GM12878 (cell line): ENCODE data around the gene LPGAT1. TPM values are rescaled to one million over a fixed set of nuclear protein-coding genes. Genes with fewer than 3 reads are reported as not detected.

Experiments
- ATAC-seq: fragments of 200-7000 bp; cut with Tn5 transposase; 3 replicates; pipeline ENCODE4 v1.9.1; 2020; ENCODE audit warnings: mild to moderate bottlenecking, moderate library complexity
- BruUV-seq: library from RNA; stranded (reverse); fragments of 400-500 nt; replicated peaks from 2 replicates; lab custom pipeline; 2021; lab: Mats Ljungman, UMichigan
- CTCF ChIA-PET: fragments of 300-600 bp; sonication (Branson Sonifier 250); formaldehyde crosslinking; extraction: SDS; loops from one replicate; lab custom pipeline; 2021; ENCODE audit warnings: inconsistent platforms; lab: Yijun Ruan, JAX
- POLR2A ChIA-PET: fragments of 350-600 bp; formaldehyde crosslinking; extraction: SDS; loops from one replicate; lab custom pipeline; 2021; ENCODE audit warnings: inconsistent platforms; lab: Charles Lee
- RAD21 ChIA-PET: fragments of 300-600 bp; sonication (Branson Sonifier 250); formaldehyde crosslinking; loops from one replicate; lab custom pipeline; 2023; ENCODE audit warnings: antibody characterized with exemption; ENCODE audit not compliant: unreplicated experiment; lab: Charles Lee
- SMC1A ChIA-PET: fragments of 300-600 bp; sonication (Branson Sonifier 250); formaldehyde crosslinking; loops from one replicate; lab custom pipeline; 2023; ENCODE audit not compliant: unreplicated experiment, uncharacterized antibody; lab: Charles Lee
- DNase-seq: peaks from one replicate; pipeline ENCODE4 v3.0.0-alpha.2; 2011; ENCODE audit warnings: low read depth, low spot score
- FAIRE-seq: peaks from 3 replicates; lab custom pipeline; 2011; peaks lifted over from hg19 to GRCh38; lab: Jason Lieb, UNC
- H2AFZ ChIP-seq: 2 replicates; pipeline ENCODE4 v1.6.0; 2011; ENCODE audit warnings: low read depth, low read length, control low read depth; ENCODE audit not compliant: control insufficient read depth
- H3K27ac ChIP-seq: 2 replicates; pipeline ENCODE4 v1.5.1; 2011; ENCODE audit warnings: control low read depth; ENCODE audit not compliant: control insufficient read depth, insufficient read depth
- H3K27me3 ChIP-seq, 2 experiments: replicated peaks in 1 of 2; 2 replicates each; pipeline versions ENCODE4 v1.6.0 to v1.6.1; 2011; ENCODE audit warnings: low read length in 1 of 2; ENCODE audit not compliant: control insufficient read depth in 2 of 2, insufficient read depth in 2 of 2
- H3K36me3 ChIP-seq, 2 experiments: 2 replicates each; pipeline ENCODE4 v1.5.1; 2011; ENCODE audit warnings: low read length in 1 of 2; ENCODE audit not compliant: control insufficient read depth in 2 of 2, insufficient read depth in 2 of 2
- H3K4me1 ChIP-seq: 2 replicates; pipeline ENCODE4 v1.6.1; 2011; ENCODE audit warnings: mild to moderate bottlenecking, low read length, moderate library complexity, mixed read lengths; ENCODE audit not compliant: control insufficient read depth, insufficient read depth
- H3K4me2 ChIP-seq: 2 replicates; pipeline ENCODE4 v1.6.0; 2011; ENCODE audit warnings: control low read depth; ENCODE audit not compliant: control insufficient read depth, insufficient read depth
- H3K4me3 ChIP-seq: fragments of 200-600 bp; sonication (generic); 2 replicates; pipeline ENCODE4 v1.5.1; 2016
- H3K79me2 ChIP-seq: 2 replicates; pipeline ENCODE4 v1.6.0; 2011; ENCODE audit warnings: low read length; ENCODE audit not compliant: control insufficient read depth, insufficient read depth
- H3K9ac ChIP-seq: 2 replicates; pipeline ENCODE4 v1.8.0; 2011; ENCODE audit warnings: low read length, control low read depth, mixed read lengths; ENCODE audit not compliant: control insufficient read depth, insufficient read depth
- H3K9me3 ChIP-seq: replicated peaks from 3 replicates; pipeline ENCODE4 v1.5.1; 2011; ENCODE audit warnings: mild to moderate bottlenecking, low read length; ENCODE audit not compliant: control insufficient read depth, insufficient read depth
- H4K20me1 ChIP-seq: 2 replicates; pipeline ENCODE4 v1.6.0; 2011; ENCODE audit not compliant: control insufficient read depth, insufficient read depth
- CREB1 ChIP-seq: IDR thresholded peaks from 2 replicates; pipeline ENCODE4 v1.6.1; 2012; ENCODE audit warnings: low read depth, mild to moderate bottlenecking, inconsistent platforms
- ESRRA ChIP-seq: IDR thresholded peaks from 2 replicates; pipeline ENCODE4 v1.6.1; 2012; ENCODE audit warnings: mild to moderate bottlenecking, low read length, improper control_type of control experiment
- IRF3 ChIP-seq: fragments of 450-650 bp; IDR thresholded peaks from 2 replicates; pipeline ENCODE4 v1.6.1; 2014; ENCODE audit warnings: mild to moderate bottlenecking
- JUNB ChIP-seq: IDR thresholded peaks from 2 replicates; pipeline ENCODE4 v1.6.1; 2016; ENCODE audit warnings: antibody characterized with exemption, mild to moderate bottlenecking
- MEF2A ChIP-seq: IDR thresholded peaks from 2 replicates; pipeline ENCODE4 v1.6.1; 2011; ENCODE audit warnings: low read depth, mild to moderate bottlenecking, low read length, moderate library complexity; ENCODE audit not compliant: insufficient read depth
- NR2C1 ChIP-seq: fragments of 450-650 bp; IDR thresholded peaks from 2 replicates; pipeline ENCODE4 v1.6.1; 2017; ENCODE audit warnings: antibody characterized with exemption, mild to moderate bottlenecking, moderate library complexity
- POLR2AphosphoS5 ChIP-seq: IDR thresholded peaks from 2 replicates; pipeline ENCODE4 v1.6.1; 2011; ENCODE audit warnings: mild to moderate bottlenecking, low read length, inconsistent platforms
- YY1 ChIP-seq: IDR thresholded peaks from 2 replicates; pipeline ENCODE4 v1.6.1; 2011; ENCODE audit warnings: low read depth, mild to moderate bottlenecking, low read length
- WGBS: methylation state at CpG from one replicate; pipeline ENCODE4 v1.1.6; 2016; ENCODE audit warnings: low lambda C conversion rate; ENCODE audit not compliant: insufficient replicate concordance, insufficient coverage; ENCODE audit errors: missing lambda C conversion rate; 5-methylcytosine and 5-hydroxymethylcytosine counted together
- in situ Hi-C: fragments of 300-500 bp; cut with MboI; formaldehyde crosslinking; loops from 9 replicates; pipeline ENCODE4 v1.14.3; 2018; ENCODE audit warnings: mixed read lengths
- intact Hi-C: fragments of 100-400 bp; cut with micrococcal nuclease; formaldehyde crosslinking; loops from one replicate; pipeline ENCODE4 v1.14.2; 2022; ENCODE audit not compliant: unreplicated experiment
- polyA plus RNA-seq, 11 experiments: library from polyadenylated mRNA; depleted of rRNA in 4 of 11; unstranded in 6 of 11; stranded (reverse) in 5 of 11; fragments of >200 nt; fragmentation: Nextera tagmentation in 4 of 11; fragmentation: Illumina TruSeq in 1 of 11; extraction: Ambion mirVana in 4 of 11; extraction: Trizol in 1 of 11; gene quantifications; 1 replicate in 1 of 11; 2 replicates in 10 of 11; pipeline versions ENCODE4 v1.2.1 to v1.2.3, GENCODE V29; 2011 to 2016; ENCODE audit warnings: inconsistent platforms in 2 of 11, missing spikeins in 2 of 11, low read depth in 1 of 11
- total RNA-seq, 4 experiments: library from RNA; depleted of rRNA in 3 of 4; stranded (reverse); fragments of >200 nt in 3 of 4; fragmentation: Illumina TruSeq in 1 of 4; extraction: Trizol in 1 of 4; gene quantifications; 2 replicates each; pipeline versions ENCODE4 v1.2.1 to v1.2.3, GENCODE V29; 2013 to 2021
- TF ChIP-seq, protein P1 (sequence below): fragments of 450-650 bp; conservative IDR thresholded peaks from 2 replicates; pipeline ENCODE4 v1.6.1; 2017; ENCODE audit warnings: mild to moderate bottlenecking, moderate library complexity

LPGAT1 gene
- total and polyA plus RNA-seq, 10 of the 15 experiments (the other 5 are each of a cell fraction or from before 2014, with no cell fraction given): 5.8 to 40.6 (median 19.2) TPM

- TF ChIP-seq, protein P1, sequence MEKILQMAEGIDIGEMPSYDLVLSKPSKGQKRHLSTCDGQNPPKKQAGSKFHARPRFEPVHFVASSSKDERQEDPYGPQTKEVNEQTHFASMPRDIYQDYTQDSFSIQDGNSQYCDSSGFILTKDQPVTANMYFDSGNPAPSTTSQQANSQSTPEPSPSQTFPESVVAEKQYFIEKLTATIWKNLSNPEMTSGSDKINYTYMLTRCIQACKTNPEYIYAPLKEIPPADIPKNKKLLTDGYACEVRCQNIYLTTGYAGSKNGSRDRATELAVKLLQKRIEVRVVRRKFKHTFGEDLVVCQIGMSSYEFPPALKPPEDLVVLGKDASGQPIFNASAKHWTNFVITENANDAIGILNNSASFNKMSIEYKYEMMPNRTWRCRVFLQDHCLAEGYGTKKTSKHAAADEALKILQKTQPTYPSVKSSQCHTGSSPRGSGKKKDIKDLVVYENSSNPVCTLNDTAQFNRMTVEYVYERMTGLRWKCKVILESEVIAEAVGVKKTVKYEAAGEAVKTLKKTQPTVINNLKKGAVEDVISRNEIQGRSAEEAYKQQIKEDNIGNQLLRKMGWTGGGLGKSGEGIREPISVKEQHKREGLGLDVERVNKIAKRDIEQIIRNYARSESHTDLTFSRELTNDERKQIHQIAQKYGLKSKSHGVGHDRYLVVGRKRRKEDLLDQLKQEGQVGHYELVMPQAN: no peak
- TF ChIP-seq CREB1: no peak
- TF ChIP-seq POLR2AphosphoS5: no peak
- no peak for TF ChIP-seq JUNB
- TF ChIP-seq IRF3: no peak
- no peak for TF ChIP-seq NR2C1
- TF ChIP-seq, all 136 proteins: peak for 0
Measured at GRCh38 chr1:211783266-211783665, 47.3 kb downstream of the LPGAT1 start (continued).

DNA sequence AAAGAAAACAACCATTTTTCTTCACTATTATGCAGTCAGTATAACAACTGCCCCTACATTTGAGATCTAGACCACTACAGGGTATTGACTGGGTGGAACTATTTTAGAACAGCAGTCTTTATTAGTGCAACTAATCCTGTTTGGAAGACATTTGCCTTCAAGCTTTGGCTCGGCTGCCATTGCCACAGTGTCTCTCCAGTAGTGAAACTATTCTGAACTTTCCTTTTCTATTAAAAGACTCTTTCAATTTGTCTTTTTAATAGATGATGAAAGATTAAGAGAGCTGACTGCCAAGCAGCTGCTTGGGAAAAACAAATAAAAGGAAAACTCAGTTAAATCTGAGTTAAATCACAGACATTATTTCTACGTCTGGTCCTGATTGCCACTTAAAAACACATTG, 49.3 kb downstream of the LPGAT1 start:
- SMC1A ChIA-PET: interaction anchor here (0.7 to 3.4 kb wide), 10 partner anchors 19 to 205 kb away, joined by 3 to 19 read pairs (median 3); no protein-coding TSS in a partner anchor
- no peaks in the 10 kb centered on the region; a peak in 2 of 4 replicates for H3K36me3 ChIP-seq
- in situ Hi-C loops: no loop called here
- RAD21 ChIA-PET: interaction anchor here (1.1 to 1.4 kb wide), 2 partner anchors 44 to 84 kb away, joined by 3 to 5 read pairs; no protein-coding TSS in a partner anchor
- CTCF ChIA-PET: interaction anchor here (0.5 to 2.6 kb wide), 9 partner anchors 29 to 587 kb away, joined by 3 to 10 read pairs (median 4); partner anchors contain the start of genes DTL and INTS7
- H2AFZ ChIP-seq: no peak overlapping the region; the same call in 1 of the 2 replicates
- no TSS peak for BruUV-seq
- peak overlapping the region; percentile 11; the same call in 1 of the 2 replicates for H3K4me2 ChIP-seq
- TF ChIP-seq MEF2A (0 out of 2 replicates have a peak, but pooled peaks have one; percentile 6), ESRRA (no peak), YY1 (peak; percentile 55; the same call in 1 of the 2 replicates)
- TF ChIP-seq, all 136 proteins: peak for 2
- ATAC-seq (peak; percentile 67), FAIRE-seq (peak; percentile 85), DNase-seq (no peak)
- POLR2A ChIA-PET: interaction anchor here (0.6 to 1.7 kb wide), 3 partner anchors 12 to 73 kb away, joined by 3 to 4 read pairs (median 4); no protein-coding TSS in a partner anchor
- no peak overlapping the region for H3K9ac ChIP-seq
- H3K9me3 ChIP-seq: no peaks in the 10 kb centered on the region
- no peaks in the 10 kb centered on the region for H3K27me3 ChIP-seq
- no peak overlapping the region for H3K4me3 ChIP-seq
- WGBS: 55% methylated on average over 2 of the region's 2 CpGs
- H3K4me1 ChIP-seq: no peaks in the 10 kb centered on the region; the same call in none of the 2 replicates
- H3K79me2 ChIP-seq: no peaks in the 10 kb centered on the region; the same call in 1 of the 2 replicates
- H3K27ac ChIP-seq: peak overlapping the region; percentile 33; the same call in 1 of the 2 replicates
- intact Hi-C loops: no loop called here
- H4K20me1 ChIP-seq: no peaks in the 10 kb centered on the region
